HG02798 (cell line): ENCODE results near the gene POLRMT.
"Not testable (repeated sequence)": the region's sequence is repeated elsewhere in the genome, so short reads cannot be mapped to it uniquely, and the experiment has no call there.

Source experiments
- ATAC-seq: cut with Tn5 transposase; IDR thresholded peaks from one replicate; pipeline ENCODE4 v1.9.1; 2021; ENCODE audit warnings: mild to moderate bottlenecking; ENCODE audit not compliant: unreplicated experiment, poor library complexity

Gene POLRMT

GRCh38 chr19:633068-633785, at the start of gene POLRMT:
POLRMT (minus strand) TSS chr19:633537; CDS start chr19:633512, 25 bp downstream.
- peak; percentile 96 for ATAC-seq

- ATAC-seq = no peak
These were observed 49.5 kb upstream of the POLRMT start for GRCh38 chr19:682678-683320.

GRCh38 chr19:681029-682019, 48.0 kb upstream of the POLRMT start:
- no peak for ATAC-seq

GRCh38 chr19:680287-681028, 47.1 kb upstream of the POLRMT start:
- peak; percentile 80 for ATAC-seq

DNA sequence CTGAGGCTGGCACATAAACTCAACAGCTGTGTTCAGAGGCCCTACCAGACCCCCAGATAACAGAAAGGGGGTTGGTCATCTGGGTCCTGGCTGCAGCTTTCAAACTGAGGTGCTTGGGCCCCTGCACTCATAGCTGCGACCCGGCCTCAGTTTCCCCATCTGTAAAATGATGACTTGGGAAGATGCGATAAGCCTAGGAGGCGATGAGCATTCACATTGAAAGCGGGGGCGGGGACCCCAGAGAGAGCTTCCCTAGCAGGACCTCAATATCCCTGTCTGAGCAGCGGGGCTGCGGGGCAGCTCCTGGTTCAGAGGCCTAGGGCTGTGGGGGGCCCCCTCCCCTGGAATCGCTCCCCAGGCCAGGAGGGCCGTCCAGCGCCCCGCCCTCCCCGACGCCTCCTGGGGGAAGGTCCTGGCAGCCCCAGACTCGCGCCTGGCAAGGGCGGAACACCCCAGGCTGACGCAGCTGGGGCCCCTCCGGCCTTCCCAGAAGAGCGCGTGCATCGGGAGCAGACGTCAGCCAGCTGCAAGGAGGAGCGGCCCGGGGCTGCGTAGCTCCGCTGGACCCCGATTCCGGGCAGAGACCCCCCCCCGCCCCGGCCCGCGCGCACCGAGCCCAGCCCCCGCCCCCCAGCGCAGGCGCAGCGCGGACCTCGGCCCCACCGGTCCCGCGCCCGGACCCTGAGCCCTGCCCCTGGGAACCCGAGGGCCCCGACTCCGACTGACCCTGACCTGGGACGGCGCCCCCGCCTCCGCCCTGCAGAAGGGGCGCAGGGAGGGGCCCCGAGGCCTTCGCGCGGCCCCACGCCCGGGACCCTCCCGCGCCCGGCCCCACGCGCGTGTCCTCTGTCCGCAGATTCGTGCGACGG, 46.3 kb upstream of the POLRMT start:
- ATAC-seq = peak; percentile 3

GRCh38 chr19:678791-679388, 45.6 kb upstream of the POLRMT start:
- no peak for ATAC-seq

GRCh38 chr19:677601-678436, 44.5 kb upstream of the POLRMT start:
- no peak for ATAC-seq

- ATAC-seq = no peak
These were observed 43.9 kb upstream of the POLRMT start for GRCh38 chr19:677201-677600.

DNA sequence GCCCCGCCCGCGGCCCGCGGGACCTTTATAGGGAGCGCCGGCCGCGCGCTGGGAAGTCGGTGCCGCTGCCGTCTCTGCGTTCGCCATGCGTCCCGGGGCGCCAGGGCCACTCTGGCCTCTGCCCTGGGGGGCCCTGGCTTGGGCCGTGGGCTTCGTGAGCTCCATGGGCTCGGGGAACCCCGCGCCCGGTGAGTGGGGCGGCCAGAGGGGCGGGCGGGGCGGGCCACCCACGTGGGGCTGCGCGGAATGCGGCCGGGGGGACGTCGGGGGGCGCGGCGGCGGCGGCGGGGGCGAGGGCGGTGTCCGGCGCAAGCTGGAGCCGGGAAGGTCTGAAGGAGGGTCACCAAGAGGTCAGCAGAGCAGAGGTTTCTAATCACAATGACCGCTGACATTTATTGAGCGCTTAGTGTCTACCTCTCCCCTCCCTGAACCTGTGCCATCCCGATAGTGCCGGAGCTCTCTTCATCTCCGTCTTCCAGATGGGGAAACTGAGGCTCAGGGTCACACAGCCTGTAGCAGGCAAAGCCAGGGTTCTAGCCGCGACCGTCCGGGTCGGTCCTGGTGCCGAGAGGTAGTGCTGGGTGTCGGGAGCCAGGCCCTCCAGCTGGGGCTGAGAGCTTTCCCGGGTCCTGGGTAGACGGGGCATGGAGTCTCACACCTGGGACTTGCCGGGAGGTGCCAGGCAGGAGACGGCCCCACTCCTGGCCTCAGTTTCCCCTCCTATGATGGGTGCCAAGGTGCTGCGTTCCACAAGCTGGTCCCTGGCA, 43.2 kb upstream of the POLRMT start, which contains the start of gene FSTL3:
Gene FSTL3, plus strand, starts transcription at position 54 of the 767 bp plus-strand sequence. Its CDS starts 32 bp downstream, at position 86.
- ATAC-seq = no peak

DNA sequence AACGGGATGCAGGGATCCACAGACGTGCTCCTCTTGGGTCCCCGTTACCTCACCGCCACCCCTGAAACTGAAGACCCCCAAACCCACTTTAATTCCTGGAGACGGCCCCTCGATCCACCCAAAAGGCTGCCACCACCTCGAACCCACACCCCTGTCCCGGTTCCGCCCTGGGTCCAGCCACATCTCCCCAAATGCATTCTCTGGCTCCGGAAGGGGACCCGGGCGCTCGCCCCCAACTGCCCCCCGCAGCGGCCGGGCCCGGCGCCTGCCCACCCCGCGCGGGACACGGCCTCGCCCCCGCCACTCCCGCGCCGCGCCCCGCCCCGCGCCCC, 42.6 kb upstream of the POLRMT start:
- ATAC-seq = no peak

GRCh38 chr19:674282-675151, 41.2 kb upstream of the POLRMT start:
- ATAC-seq = no peak

GRCh38 chr19:670609-671075, 37.3 kb upstream of the POLRMT start:
- ATAC-seq = no peak

- ATAC-seq = not testable (repeated sequence)
These were observed 35.5 kb upstream of the POLRMT start for GRCh38 chr19:668675-669434.

- not testable (repeated sequence) for ATAC-seq
These were observed 33.7 kb upstream of the POLRMT start for GRCh38 chr19:666985-667573.

DNA sequence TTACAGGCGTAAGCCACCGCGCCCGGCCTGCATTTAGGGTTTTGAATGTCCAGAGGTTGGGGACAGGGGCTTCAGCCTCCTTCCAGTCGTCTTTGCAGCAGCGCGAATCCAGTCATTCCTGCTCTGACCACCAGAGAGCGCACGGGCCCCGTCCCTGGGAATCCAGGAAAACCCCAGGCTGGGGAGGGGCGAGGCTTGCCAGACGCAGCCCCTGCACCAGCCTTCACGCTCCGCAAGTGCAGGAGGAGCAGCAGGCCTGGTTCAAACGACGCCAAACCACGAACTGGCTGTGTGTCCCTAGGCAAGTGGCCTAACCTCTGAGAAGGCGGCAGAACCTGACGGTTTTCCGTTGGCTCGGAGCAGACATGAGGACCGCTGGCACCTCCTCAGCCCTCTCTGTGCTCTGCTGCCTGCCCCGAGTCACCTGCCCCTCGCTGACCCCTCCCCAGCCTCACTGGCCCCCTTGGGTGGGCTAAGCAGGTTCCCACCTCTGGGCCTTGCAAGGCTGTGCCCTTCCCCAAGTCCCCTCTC, 31.6 kb upstream of the POLRMT start:
- ATAC-seq = no peak
